Measurements from ENCODE around the gene RGS8.

GRCh38 chr1:182677397-182678098 is 6.8 kb downstream of the RGS8 start:
- TF ChIP-seq ZNF274 (IDR thresholded peaks at IDR 0.05; ENCODE audit: low read depth, low read length) (no peak), YY1 (IDR thresholded peaks at IDR 0.05; ENCODE audit: insufficient read depth, insufficient read length) (no peak)

Measured in NT2/D1 (cell line).